GM19468 (cell line): ENCODE measurements around the gene BACE2.
"Not testable (repeated sequence)": the region's sequence is repeated elsewhere in the genome, so short reads cannot be mapped to it uniquely, and the experiment has no call there.

Experiments used
- ATAC-seq: cut with Tn5 transposase; IDR thresholded peaks from one replicate; pipeline ENCODE4 v1.9.1; 2021; ENCODE audit warnings: mild to moderate bottlenecking, moderate library complexity, moderate number of reproducible peaks; ENCODE audit not compliant: unreplicated experiment; ENCODE audit errors: extremely low read depth

Gene BACE2

DNA sequence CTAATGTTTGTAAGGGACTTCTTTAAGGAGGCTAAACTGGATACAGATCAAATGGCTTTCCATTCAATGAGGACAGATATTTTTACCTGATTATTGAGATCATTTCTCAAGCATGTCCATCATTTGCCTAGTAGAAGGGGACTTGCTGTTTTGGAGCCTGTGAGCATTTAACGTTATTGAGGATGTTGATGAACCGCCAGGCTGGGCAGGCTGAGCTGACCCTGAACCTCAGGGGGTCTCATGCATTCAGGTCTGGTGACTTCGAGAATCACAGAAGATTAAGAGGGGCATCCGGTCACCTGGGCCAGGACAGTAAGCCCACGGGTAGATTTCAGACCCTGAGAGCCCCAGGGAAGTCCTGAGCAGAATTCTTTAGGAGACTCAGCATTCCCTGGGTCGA is 63.1 kb downstream of the BACE2 start:
- no peak for ATAC-seq

DNA sequence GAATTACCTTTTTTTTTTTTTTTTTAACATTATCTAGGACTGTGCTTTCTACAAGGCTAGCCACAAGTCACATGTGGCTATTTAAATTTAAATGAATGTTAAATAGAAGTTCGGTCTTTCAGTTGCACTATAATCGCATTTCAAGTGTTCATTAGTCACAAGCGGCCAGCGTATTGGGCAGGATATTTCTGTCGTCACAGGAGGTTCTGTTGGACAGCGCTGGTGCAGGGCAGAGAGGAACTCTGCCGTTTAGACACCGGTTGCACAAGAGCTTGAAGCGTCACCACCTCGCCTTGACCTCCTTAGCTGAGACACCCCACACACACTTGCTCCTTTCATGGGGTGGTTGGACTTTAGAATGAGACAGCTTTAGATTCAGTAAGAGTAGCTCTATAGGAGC is 64.1 kb downstream of the BACE2 start:
- ATAC-seq = no peak

DNA sequence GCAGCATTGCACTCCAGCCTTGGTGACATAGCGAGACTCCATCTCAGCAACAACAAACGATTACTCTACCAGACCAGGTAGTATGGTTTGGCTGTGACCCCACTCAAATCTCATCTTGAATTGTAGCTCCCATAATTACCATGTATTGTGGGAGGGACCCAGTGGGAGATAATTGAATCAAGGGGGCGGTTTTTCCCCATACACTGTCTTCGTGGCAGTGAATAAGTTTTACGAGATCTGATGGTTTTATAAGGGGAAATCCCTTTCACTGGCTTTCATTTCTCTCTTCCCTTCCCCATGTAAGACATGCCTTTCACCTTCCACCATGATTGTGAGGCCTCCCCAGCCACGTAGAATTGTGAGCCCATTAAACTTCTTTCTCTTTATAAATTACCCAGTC is 66.0 kb downstream of the BACE2 start:
- no peak for ATAC-seq

DNA sequence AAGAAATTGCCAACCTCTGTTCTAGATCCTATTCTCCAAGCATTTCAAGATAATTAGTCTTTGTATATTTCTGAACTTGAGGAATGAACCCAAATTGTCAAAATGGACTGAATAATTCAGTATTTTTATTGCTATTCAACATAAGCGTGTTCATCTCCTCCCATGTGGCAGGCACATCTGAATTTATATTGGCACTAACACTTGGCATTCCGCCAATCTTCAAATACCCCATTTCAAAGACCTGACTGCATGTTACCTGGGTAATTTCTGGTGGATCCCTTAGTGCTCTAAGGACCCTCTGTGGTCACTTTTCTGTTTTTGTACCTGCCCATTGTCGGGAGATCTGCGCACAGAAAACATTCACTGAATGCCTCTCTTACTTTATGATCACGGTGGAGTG is 66.6 kb downstream of the BACE2 start:
- ATAC-seq = no peak

GRCh38 chr21:41235201-41235600 is 67.2 kb downstream of the BACE2 start:
- no peak for ATAC-seq

GRCh38 chr21:41236352-41236973 is 68.5 kb downstream of the BACE2 start:
- ATAC-seq = no peak

DNA sequence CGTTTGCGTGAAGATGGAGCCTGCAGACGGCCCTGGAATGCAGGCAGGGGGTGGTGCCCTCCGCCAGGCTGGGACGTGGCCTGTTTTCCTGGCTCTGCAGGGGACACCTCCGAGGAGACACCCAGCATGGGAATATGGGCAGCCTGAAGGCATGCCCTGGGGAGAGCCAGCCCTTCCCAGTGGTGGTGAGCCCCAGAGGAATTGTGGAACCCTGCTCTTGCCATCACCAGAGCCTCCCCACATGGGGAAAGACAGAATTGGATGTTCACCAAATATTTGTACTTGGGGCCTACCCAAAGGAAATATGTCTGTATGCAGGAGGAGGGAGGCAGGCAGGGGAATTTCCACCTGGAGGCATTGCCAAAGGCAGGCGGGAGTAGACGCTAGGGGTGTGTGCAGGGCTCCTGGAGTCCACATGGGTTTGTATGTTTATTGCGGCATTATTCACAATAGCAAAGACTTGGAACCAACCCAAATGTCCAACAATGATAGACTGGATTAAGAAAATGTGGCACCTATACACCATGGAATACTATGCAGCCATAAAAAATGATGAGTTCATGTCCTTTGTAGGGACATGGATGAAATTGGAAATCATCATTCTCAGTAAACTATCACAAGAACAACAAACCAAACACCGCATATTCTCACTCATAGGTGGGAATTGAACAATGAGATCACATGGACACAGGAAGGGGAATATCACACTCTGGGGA is 70.3 kb downstream of the BACE2 start:
- ATAC-seq = not testable (repeated sequence)

GRCh38 chr21:41240040-41240439 is 72.1 kb downstream of the BACE2 start:
- ATAC-seq = no peak

DNA sequence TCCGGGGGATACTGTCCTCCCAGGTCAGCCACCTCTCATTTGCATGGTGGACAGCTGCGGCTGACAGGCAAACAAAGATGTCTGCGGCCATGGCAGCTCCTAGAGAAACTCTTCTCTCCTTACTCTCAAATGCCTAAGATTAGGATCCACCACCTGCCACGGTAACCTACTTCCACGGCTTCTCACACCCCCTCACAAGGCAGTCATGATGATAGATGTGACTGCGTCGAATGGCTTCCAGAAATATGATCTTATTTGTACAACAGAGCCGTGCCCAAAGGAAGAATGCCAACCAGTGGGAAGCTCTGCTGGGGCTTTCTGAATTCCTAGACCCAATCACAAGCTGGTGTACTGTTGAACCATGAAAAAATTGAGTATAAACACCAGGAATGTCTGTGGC is 73.4 kb downstream of the BACE2 start:
- ATAC-seq = no peak

GRCh38 chr21:41242238-41242829 is 74.4 kb downstream of the BACE2 start:
- ATAC-seq = no peak

DNA sequence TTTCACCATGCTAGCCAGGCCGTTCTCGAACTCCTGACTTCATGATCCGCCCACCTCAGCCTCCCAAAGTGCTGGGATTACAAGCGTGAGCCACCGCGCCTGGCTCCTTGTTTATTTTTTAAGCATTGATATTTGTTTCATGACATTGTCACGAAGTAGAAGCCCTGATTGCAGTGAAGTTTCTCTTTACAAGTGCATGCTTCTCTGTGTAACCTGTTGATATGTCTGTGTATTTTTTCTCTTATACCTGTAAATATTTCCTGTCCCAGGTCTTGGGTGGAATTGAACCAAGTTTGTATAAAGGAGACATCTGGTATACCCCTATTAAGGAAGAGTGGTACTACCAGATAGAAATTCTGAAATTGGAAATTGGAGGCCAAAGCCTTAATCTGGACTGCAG is 75.1 kb downstream of the BACE2 start:
- ATAC-seq = no peak

- not testable (repeated sequence) for ATAC-seq
Measured at GRCh38 chr21:41244266-41244880, 76.4 kb downstream of the BACE2 start.

DNA sequence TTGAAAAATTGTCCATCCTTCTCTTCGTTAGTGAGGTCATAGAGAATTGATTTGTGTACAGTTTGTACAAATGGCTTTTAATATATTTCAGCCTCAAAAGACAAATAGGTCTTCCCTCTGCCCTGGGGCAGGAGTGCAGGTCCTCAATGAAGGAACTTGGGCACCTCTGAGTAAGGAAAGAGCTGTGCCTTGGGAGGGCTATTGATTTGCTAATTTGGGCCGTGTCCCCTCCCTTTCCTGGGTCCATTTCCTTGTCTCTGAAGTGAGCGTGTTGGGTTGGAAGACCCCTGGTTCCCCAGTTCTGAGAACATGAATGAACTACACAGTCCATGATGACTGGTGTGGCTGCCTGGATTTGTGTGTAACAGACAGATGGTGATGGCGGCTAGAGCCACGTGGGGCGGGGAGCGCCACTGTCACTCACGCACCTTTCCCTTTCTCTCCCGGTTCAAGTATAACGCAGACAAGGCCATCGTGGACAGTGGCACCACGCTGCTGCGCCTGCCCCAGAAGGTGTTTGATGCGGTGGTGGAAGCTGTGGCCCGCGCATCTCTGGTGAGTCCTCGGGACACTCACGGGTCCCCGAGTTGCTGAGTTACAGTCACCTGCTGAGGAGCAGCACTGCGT is 77.7 kb downstream of the BACE2 start:
- no peak for ATAC-seq

GRCh38 chr21:41246808-41247207 is 78.8 kb downstream of the BACE2 start:
- no peak for ATAC-seq

- no peak for ATAC-seq
Measured at GRCh38 chr21:41247561-41248545, 79.9 kb downstream of the BACE2 start.

DNA sequence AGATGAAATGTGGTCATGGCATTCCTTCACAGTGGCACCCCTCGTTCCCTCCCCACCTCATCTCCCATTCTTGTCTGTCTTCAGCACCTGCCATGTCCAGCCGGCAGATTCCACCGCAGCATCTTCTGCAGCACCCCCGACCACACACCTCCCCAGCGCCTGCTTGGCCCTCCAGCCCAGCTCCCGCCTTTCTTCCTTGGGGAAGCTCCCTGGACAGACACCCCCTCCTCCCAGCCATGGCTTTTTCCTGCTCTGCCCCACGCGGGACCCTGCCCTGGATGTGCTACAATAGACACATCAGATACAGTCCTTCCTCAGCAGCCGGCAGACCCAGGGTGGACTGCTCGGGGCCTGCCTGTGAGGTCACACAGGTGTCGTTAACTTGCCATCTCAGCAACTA is 81.5 kb downstream of the BACE2 start:
- no peak for ATAC-seq

DNA sequence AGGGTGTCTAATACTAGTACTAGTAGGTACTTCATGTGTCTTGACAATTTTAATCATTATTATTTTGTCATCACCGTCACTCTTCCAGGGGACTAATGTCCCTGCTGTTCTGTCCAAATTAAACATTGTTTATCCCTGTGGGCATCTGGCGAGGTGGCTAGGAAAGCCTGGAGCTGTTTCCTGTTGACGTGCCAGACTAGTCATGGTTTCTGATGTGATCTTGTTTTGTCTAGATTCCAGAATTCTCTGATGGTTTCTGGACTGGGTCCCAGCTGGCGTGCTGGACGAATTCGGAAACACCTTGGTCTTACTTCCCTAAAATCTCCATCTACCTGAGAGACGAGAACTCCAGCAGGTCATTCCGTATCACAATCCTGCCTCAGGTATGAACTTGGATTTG is 82.6 kb downstream of the BACE2 start:
- ATAC-seq = no peak

DNA sequence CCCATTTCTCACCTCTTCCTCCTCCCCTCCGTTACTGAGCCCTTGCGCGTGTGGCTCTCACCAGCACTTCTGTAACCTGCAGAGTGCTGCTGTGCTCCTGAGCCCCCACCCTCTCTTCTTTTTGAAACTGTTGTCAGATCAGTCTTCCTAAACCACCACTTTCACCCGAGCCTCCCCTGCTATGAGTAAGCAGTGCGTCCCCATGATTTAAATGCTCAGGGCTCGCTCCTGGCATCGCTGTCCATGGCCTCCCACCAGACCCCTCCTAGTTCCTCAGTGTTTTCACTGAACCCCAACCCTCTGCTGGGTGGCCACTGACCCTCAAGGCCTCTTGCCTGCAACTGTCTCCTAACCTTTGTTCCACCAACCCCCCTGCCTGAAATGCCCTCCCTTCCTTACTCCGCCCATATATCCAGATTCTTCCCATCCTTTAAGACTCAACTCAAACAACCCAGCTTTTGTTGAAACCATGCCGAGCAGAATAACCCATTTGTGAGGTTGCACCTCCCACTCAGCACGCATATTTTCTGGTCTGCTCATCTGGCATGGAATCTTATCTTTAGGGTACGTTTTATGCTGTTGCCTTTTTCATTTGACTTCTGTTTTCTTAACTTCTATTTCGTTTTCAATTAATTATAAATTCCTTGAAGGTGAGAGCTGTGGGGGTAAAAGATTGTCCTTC is 84.1 kb downstream of the BACE2 start:
- ATAC-seq = no peak

GRCh38 chr21:41254090-41254700 is 86.2 kb downstream of the BACE2 start:
- no peak for ATAC-seq
